Measurements from ENCODE around the gene RET. TPM values are rescaled to one million over a fixed set of nuclear protein-coding genes. Genes with fewer than 3 reads are reported as not detected.

The RET gene
- total RNA-seq, 1 experiment from 2014 or later = 81.1 TPM

- TF ChIP-seq CTCF (IDR thresholded peaks at IDR 0.05) (no peak), SIN3A (IDR thresholded peaks at IDR 0.05; ENCODE audit: borderline replicate concordance, insufficient read depth, low read depth, low read length) (no peak), TCF7L2 (IDR thresholded peaks at IDR 0.05; ENCODE audit: low read depth, low read length) (no peak), POLR2AphosphoS5 (IDR thresholded peaks at IDR 0.05; ENCODE audit: low read depth, low read length) (no peak)
- TF ChIP-seq, protein P1, sequence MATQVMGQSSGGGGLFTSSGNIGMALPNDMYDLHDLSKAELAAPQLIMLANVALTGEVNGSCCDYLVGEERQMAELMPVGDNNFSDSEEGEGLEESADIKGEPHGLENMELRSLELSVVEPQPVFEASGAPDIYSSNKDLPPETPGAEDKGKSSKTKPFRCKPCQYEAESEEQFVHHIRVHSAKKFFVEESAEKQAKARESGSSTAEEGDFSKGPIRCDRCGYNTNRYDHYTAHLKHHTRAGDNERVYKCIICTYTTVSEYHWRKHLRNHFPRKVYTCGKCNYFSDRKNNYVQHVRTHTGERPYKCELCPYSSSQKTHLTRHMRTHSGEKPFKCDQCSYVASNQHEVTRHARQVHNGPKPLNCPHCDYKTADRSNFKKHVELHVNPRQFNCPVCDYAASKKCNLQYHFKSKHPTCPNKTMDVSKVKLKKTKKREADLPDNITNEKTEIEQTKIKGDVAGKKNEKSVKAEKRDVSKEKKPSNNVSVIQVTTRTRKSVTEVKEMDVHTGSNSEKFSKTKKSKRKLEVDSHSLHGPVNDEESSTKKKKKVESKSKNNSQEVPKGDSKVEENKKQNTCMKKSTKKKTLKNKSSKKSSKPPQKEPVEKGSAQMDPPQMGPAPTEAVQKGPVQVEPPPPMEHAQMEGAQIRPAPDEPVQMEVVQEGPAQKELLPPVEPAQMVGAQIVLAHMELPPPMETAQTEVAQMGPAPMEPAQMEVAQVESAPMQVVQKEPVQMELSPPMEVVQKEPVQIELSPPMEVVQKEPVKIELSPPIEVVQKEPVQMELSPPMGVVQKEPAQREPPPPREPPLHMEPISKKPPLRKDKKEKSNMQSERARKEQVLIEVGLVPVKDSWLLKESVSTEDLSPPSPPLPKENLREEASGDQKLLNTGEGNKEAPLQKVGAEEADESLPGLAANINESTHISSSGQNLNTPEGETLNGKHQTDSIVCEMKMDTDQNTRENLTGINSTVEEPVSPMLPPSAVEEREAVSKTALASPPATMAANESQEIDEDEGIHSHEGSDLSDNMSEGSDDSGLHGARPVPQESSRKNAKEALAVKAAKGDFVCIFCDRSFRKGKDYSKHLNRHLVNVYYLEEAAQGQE (IDR thresholded peaks at IDR 0.05; ENCODE audit: insufficient read depth in 1 of 2, low read depth in 2 of 2, low read length in 1 of 2) = no peak
- ChIA-PET POLR2A (no interaction called here), CTCF (no interaction called here)
- ATAC-seq (no peak), DNase-seq (ENCODE audit: low read depth, low spot score) (no peak)
- H3K27me3 ChIP-seq (ENCODE audit: control insufficient read depth, insufficient read depth, low read length) = no peaks in the 10 kb centered on the region
- no TSS peak for BruUV-seq (replicated peaks)
- no peaks in the 10 kb centered on the region for H3K9me3 ChIP-seq (ENCODE audit: control insufficient read depth, insufficient read depth, low read depth, low read length)
- intact Hi-C loops (cut with micrococcal nuclease; ENCODE audit: unreplicated experiment) (no loop called here), in situ Hi-C loops (cut with HindIII; ENCODE audit: low pct_unique_long_range_greater_than_20kb, low sequenced_read_pairs) (no loop called here)
- H3K36me3 ChIP-seq (ENCODE audit: control insufficient read depth, insufficient read depth, low read length) = no peaks in the 10 kb centered on the region
- H3K27ac ChIP-seq (ENCODE audit: low read length) = no peak overlapping the region
- peaks cover 2% of the 10 kb centered on the region; the same call in 1 of the 2 replicates for H3K4me1 ChIP-seq (ENCODE audit: control insufficient read depth, insufficient read depth, low read length)
- H3K4me3 ChIP-seq (ENCODE audit: low read depth in 2 of 2, low read length in 2 of 2) = no peak overlapping the region
Observed at GRCh38 chr10:43069211-43069515, 7.7 kb upstream of the RET start.

DNA sequence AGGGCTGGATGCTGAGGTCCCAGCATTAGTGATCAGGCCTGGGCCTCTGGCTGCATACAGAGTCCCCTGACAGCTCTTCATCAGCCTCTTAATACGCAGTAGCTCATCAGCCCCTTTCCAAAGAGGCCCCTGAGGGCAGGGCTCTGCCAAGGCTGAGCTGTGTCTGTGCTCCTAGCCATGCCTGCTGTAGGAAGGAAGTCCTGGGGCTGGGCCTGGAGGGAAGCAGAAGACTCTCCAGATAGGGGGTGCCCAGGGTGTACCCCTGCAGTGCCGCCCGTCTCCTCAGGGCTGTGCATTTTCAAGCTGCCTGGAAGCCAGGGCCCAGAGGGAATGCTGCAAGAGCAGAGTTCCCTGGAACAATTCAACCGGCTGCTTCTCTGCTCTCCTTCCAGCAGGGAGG, 7.3 kb upstream of the RET start:
- DNase-seq (ENCODE audit: low read depth, low spot score) = no peak
- in situ Hi-C loops (cut with HindIII; ENCODE audit: low pct_unique_long_range_greater_than_20kb, low sequenced_read_pairs) (no loop called here), intact Hi-C loops (cut with micrococcal nuclease; ENCODE audit: unreplicated experiment) (no loop called here)
- POLR2A ChIA-PET = interaction anchor here (0.6 kb wide), 1 partner anchor 77 kb away, joined by 3 read pairs; no protein-coding TSS in a partner anchor
- Histone ChIP-seq H3K9me3 (ENCODE audit: control insufficient read depth, insufficient read depth, low read depth, low read length) (no peaks in the 10 kb centered on the region), H3K36me3 (ENCODE audit: control insufficient read depth, insufficient read depth, low read length) (no peaks in the 10 kb centered on the region), H3K4me1 (ENCODE audit: control insufficient read depth, insufficient read depth, low read length) (no peaks in the 10 kb centered on the region), H3K4me3 (ENCODE audit: low read depth in 2 of 2, low read length in 2 of 2) (no peak overlapping the region), H3K27ac (ENCODE audit: low read length) (no peak overlapping the region), H3K27me3 (ENCODE audit: control insufficient read depth, insufficient read depth, low read length) (no peaks in the 10 kb centered on the region)
- ATAC-seq = no peak
- TF ChIP-seq SIN3A (IDR thresholded peaks at IDR 0.05; ENCODE audit: borderline replicate concordance, insufficient read depth, low read depth, low read length) (no peak), TCF7L2 (IDR thresholded peaks at IDR 0.05; ENCODE audit: low read depth, low read length) (no peak), POLR2AphosphoS5 (IDR thresholded peaks at IDR 0.05; ENCODE audit: low read depth, low read length) (no peak), CTCF (IDR thresholded peaks at IDR 0.05) (no peak)
- TF ChIP-seq, protein P1 (IDR thresholded peaks at IDR 0.05; ENCODE audit: insufficient read depth in 1 of 2, low read depth in 2 of 2, low read length in 1 of 2) = no peak
- CTCF ChIA-PET = no interaction called here
- no TSS peak for BruUV-seq (replicated peaks)

All from Panc1 (cell line).